GM18511 (cell line): Measurements from ENCODE around the gene BUD23.

Experiments
- ATAC-seq: cut with Tn5 transposase; IDR thresholded peaks from one replicate; pipeline ENCODE4 v1.9.1; 2021; ENCODE audit warnings: mild to moderate bottlenecking, moderate library complexity; ENCODE audit not compliant: unreplicated experiment

BUD23 gene

DNA sequence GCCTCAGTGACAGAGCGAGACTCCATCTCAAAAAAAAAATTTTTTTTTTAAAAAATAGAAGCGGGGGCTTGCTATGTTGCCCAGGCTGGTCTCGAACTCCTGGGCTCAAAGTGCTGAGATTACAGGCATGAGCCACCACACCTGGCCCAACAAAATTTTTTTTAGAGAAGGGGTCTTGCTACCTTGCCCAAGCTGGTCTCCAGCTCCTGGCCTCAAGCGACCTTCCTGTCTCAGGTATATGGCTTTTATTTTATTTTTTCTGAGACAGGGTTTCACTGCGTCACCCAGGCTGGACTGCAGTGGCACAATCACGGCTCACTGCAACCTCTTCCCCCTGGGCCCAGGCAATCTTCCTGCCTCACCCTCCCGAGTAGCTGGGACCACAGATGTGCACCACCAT lies 56.8 kb downstream of the BUD23 start:
- no peak for ATAC-seq

GRCh38 chr7:73740771-73741170 lies 57.4 kb downstream of the BUD23 start:
- no peak for ATAC-seq

- ATAC-seq, result no peak
Observed at GRCh38 chr7:73741600-73741999, 58.2 kb downstream of the BUD23 start.

GRCh38 chr7:73742338-73742752 lies 58.9 kb downstream of the BUD23 start:
- no peak for ATAC-seq

DNA sequence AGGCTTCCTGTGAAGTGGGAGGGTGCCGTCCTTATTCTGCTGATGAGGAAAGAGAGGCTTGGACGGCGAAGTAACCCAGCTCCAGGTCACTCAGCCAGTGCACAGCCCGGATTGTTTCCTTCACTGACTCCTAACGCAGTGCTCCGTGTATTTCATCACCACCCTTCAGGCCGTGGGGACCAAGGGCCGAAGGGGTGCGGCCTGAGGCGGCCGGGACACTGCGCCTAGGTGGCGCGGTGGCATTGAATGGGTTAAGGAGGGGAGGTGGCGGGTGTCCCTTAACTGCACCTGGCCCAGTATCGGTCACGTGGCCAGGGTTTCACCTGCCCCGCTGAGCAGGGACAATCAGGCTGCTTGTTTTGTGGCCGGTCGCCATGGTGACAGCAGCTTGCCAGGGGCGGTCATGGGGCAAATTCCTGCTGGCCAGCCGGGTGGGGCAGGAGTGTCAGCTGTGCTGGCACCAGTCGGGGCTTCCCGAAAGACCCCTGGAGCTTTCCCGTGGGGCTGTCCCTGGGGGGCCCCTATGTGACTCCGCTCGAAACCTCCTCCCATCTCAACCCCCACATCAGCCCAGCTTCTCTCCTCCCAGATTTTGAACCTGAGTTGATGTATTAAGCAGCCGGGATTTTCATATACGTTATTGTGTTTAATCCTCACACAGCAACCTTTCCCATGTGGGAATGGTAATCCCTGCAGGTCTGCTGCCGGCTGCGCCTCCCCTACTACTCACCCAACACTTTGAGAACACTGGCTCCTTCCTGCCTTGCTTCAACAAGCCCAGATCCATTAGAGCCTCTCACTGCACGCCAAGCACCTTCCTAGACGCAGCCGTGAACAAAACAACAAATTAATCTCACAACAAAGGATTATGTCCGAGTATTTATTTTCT lies 59.6 kb downstream of the BUD23 start:
- ATAC-seq, result no peak

DNA sequence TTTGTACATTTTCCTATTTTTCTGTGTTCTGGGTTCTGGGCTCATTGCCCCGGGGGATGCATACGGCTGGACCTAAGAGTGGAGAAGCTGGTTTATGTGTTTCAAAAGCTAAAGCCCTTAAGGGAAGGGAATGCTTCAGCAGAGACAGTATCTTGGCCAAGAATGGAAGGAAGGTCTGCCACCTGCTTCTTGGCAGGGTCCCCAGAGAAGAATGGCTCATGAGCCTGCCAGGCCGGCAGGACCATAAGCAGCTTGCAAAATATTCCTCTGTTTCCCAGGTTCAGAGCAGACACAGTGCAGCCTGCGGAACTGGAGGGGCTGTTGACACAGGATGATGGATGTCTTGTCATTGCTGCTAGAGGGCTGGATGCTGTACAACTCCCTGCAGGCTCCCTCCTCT lies 63.0 kb downstream of the BUD23 start:
- ATAC-seq, result no peak
